OCI-LY1 (cell line): ENCODE data around the gene AMPD3.

Experiments used
- H2AFZ ChIP-seq: fragments of 200-600 bp; sonication (generic), shearing (Covaris generic); 2 replicates; pipeline ENCODE4 v1.6.0; 2014; ENCODE audit warnings: antibody characterized with exemption, mild to moderate bottlenecking, low read length
- H3F3A ChIP-seq: fragments of 200-600 bp; sonication (generic), shearing (Covaris generic); 2 replicates; pipeline ENCODE4 v1.6.0; 2014; ENCODE audit warnings: mild to moderate bottlenecking, antibody characterized with exemption, low read length, moderate library complexity; ENCODE audit not compliant: insufficient read depth
- H3K27ac ChIP-seq: fragments of 200-600 bp; sonication (generic); 2 replicates; pipeline ENCODE4 v1.5.1; 2014; ENCODE audit warnings: low read length, mixed run types, mild to moderate bottlenecking, low read depth; ENCODE audit not compliant: poor library complexity, severe bottlenecking
- H3K27me3 ChIP-seq: fragments of 200-600 bp; sonication (generic); 2 replicates; pipeline ENCODE4 v1.6.0; 2014; ENCODE audit warnings: antibody characterized with exemption, mild to moderate bottlenecking, low read length, moderate library complexity; ENCODE audit not compliant: insufficient read depth
- H3K36me3 ChIP-seq: fragments of 200-600 bp; sonication (generic); 2 replicates; pipeline ENCODE4 v1.6.1; 2014; ENCODE audit warnings: mild to moderate bottlenecking, antibody characterized with exemption, low read length, moderate library complexity, mixed read lengths; ENCODE audit not compliant: insufficient read depth
- H3K4me1 ChIP-seq: fragments of 200-600 bp; sonication (generic); 2 replicates; pipeline ENCODE4 v1.5.1; 2014; ENCODE audit warnings: mild to moderate bottlenecking, low read length, moderate library complexity; ENCODE audit not compliant: insufficient read depth, severe bottlenecking
- H3K4me2 ChIP-seq: fragments of 200-600 bp; sonication (generic), shearing (Covaris generic); 2 replicates; pipeline ENCODE4 v1.6.1; 2014; ENCODE audit warnings: low read length
- H3K4me3 ChIP-seq: fragments of 200-600 bp; sonication (generic); 2 replicates; pipeline ENCODE4 v1.5.1; 2014; ENCODE audit warnings: low read length, low read depth, mild to moderate bottlenecking, mixed read lengths; ENCODE audit not compliant: poor library complexity, severe bottlenecking
- H3K79me2 ChIP-seq: fragments of 200-600 bp; shearing (Covaris generic); 2 replicates; pipeline ENCODE4 v1.6.1; 2016; ENCODE audit warnings: mixed run types, low read length, mixed read lengths; ENCODE audit not compliant: insufficient read depth
- H3K9ac ChIP-seq: fragments of 200-600 bp; sonication (generic), shearing (Covaris generic); 2 replicates; pipeline ENCODE4 v1.6.1; 2014; ENCODE audit warnings: mild to moderate bottlenecking, low read length, mixed read lengths
- H3K9me2 ChIP-seq: fragments of 200-600 bp; sonication (generic), shearing (Covaris generic); 2 replicates; pipeline ENCODE4 v1.6.1; 2014; ENCODE audit warnings: low read depth, mild to moderate bottlenecking, low read length, mixed read lengths
- H3K9me3 ChIP-seq: fragments of 200-600 bp; shearing (Covaris generic); 2 replicates; pipeline ENCODE4 v1.6.1; 2014; ENCODE audit warnings: low read length, mixed read lengths
- H4K20me1 ChIP-seq: fragments of 200-600 bp; sonication (generic), shearing (Covaris generic); 2 replicates; pipeline ENCODE4 v1.6.0; 2016; ENCODE audit warnings: mild to moderate bottlenecking, low read length; ENCODE audit not compliant: insufficient read depth
- EZH2 ChIP-seq: fragments of 200-600 bp; sonication (generic), shearing (Covaris generic); IDR thresholded peaks from 2 replicates; pipeline ENCODE4 v1.8.0; 2017; ENCODE audit warnings: borderline replicate concordance, mixed run types, mild to moderate bottlenecking, antibody characterized with exemption, low read length, moderate library complexity, mixed read lengths
- TF ChIP-seq, protein P1 (sequence below): fragments of 200-600 bp; sonication (generic), shearing (Covaris generic); IDR thresholded peaks from 2 replicates; pipeline ENCODE4 v1.5.1; 2017; ENCODE audit warnings: mild to moderate bottlenecking, antibody characterized with exemption, low read length, moderate library complexity, mixed read lengths

AMPD3 gene

DNA sequence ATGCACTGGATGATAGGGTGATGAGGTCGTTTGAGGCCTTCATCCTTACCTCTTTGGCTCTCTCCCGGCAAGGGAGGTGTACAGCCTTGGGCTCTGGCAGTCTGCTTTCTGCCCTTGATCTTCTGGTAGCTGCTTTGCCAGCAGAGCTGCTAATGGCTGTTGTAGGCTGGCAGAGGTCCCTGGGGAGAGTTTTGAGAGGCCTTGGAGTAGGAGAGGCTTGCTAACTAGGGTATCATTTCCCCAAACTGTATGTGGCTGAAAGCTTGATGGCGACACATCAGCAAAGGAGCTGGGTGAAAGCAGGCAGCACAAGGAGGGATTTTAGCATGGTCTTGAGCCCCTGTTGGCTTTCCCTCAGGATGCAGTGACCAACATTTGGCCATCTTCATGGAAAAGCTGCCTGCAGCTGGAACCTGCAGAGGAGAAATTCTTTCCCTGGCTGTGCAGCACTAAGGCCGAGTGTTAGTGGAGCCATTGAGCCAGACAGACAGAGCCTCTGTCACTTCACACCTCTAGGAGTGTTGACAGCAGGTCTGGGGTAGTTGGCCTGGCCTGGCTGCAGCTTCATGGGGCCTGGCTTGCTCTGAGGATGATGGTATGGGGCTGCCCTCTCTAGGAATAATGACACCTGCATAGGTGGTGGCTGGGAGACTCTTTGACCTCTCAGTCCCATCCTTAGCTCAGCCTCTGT is 3.5 kb upstream of the AMPD3 start:
- no peaks in the 10 kb centered on the region for H3K9me3 ChIP-seq
- TF ChIP-seq, protein P1, sequence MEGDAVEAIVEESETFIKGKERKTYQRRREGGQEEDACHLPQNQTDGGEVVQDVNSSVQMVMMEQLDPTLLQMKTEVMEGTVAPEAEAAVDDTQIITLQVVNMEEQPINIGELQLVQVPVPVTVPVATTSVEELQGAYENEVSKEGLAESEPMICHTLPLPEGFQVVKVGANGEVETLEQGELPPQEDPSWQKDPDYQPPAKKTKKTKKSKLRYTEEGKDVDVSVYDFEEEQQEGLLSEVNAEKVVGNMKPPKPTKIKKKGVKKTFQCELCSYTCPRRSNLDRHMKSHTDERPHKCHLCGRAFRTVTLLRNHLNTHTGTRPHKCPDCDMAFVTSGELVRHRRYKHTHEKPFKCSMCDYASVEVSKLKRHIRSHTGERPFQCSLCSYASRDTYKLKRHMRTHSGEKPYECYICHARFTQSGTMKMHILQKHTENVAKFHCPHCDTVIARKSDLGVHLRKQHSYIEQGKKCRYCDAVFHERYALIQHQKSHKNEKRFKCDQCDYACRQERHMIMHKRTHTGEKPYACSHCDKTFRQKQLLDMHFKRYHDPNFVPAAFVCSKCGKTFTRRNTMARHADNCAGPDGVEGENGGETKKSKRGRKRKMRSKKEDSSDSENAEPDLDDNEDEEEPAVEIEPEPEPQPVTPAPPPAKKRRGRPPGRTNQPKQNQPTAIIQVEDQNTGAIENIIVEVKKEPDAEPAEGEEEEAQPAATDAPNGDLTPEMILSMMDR: no peak
- no peak for TF ChIP-seq EZH2
- no peaks in the 10 kb centered on the region for H3F3A ChIP-seq
- H3K36me3 ChIP-seq: no peaks in the 10 kb centered on the region
- peak overlapping the region; percentile 50 for H3K4me3 ChIP-seq
- H3K9ac ChIP-seq: no peak overlapping the region
- H3K9me2 ChIP-seq: no peaks in the 10 kb centered on the region
- H3K27me3 ChIP-seq: no peaks in the 10 kb centered on the region; the same call in 1 of the 2 replicates
- H3K79me2 ChIP-seq: no peaks in the 10 kb centered on the region
- peaks cover 41% of the 10 kb centered on the region for H3K4me1 ChIP-seq
- peak overlapping the region; percentile 65; the same call in 1 of the 2 replicates for H3K4me2 ChIP-seq
- no peak overlapping the region for H3K27ac ChIP-seq
- no peak overlapping the region for H2AFZ ChIP-seq
- H4K20me1 ChIP-seq: no peaks in the 10 kb centered on the region

DNA sequence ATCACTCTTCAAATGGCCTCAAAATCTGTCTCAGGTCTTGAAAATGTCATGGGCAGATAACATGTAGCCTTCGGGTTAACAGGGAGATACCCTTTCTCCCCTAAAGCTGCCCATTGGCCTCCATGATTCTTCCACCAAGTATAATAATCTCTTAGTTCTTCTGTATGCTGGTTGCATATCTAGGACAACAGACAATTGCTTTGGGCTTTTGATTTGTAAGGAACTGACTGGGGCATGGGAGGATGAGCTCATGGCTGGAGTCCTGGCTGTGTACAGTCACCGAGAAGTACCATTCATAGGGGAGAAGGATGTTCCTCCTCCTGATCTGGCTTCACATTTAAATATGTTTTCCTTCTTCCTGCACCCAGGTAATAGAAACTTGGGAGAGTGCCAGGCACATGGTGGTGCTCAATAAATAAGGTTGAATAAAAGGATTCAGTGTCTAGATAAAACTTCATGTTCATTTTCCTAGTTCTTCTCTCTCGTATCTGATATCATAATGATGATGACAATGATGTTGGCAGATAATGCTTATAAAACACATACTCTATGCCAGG is 2.8 kb upstream of the AMPD3 start:
- no peaks in the 10 kb centered on the region; the same call in 1 of the 2 replicates for H3K27me3 ChIP-seq
- no peaks in the 10 kb centered on the region for H3K9me3 ChIP-seq
- no peak overlapping the region for H3K4me3 ChIP-seq
- H3K79me2 ChIP-seq: 0 out of 2 replicates have a peak, but pooled peaks cover 2% of the 10 kb centered on the region
- H2AFZ ChIP-seq: no peak overlapping the region
- no peak for TF ChIP-seq EZH2
- TF ChIP-seq, protein P1: no peak
- H3K4me2 ChIP-seq: no peak overlapping the region
- no peaks in the 10 kb centered on the region for H3F3A ChIP-seq
- peaks cover 49% of the 10 kb centered on the region for H3K4me1 ChIP-seq
- H3K36me3 ChIP-seq: no peaks in the 10 kb centered on the region
- H4K20me1 ChIP-seq: no peaks in the 10 kb centered on the region
- H3K27ac ChIP-seq: no peak overlapping the region
- H3K9ac ChIP-seq: no peak overlapping the region
- no peaks in the 10 kb centered on the region for H3K9me2 ChIP-seq

DNA sequence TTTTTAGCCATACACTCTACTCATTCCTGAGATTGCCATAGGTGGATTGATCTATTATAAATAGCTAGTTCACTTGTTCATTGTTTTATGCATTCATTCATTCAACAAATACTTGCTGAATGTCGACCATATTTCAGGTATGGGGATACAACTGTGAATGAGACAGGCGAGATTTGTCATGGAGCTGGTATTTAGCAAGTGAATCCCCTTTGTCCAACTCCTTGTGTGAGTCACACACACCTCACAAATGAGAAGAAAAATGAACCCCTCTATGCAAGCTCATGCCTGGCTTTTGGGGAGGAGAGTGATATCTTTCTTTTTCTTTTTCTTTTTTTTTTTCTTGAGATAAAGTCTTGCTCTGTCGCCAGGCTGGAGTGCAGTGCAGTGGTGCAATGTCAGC is 1.8 kb upstream of the AMPD3 start:
- H3K9me2 ChIP-seq: no peaks in the 10 kb centered on the region
- peaks cover 11% of the 10 kb centered on the region; the same call in 1 of the 2 replicates for H3K79me2 ChIP-seq
- no peak overlapping the region for H3K4me2 ChIP-seq
- H3K27ac ChIP-seq: no peak overlapping the region
- H3K4me1 ChIP-seq: peaks cover 58% of the 10 kb centered on the region
- no peaks in the 10 kb centered on the region; the same call in 1 of the 2 replicates for H3K27me3 ChIP-seq
- no peaks in the 10 kb centered on the region for H3K36me3 ChIP-seq
- no peaks in the 10 kb centered on the region for H4K20me1 ChIP-seq
- no peak for TF ChIP-seq EZH2
- TF ChIP-seq, protein P1: no peak
- no peak overlapping the region for H3K9ac ChIP-seq
- H2AFZ ChIP-seq: no peak overlapping the region
- H3K4me3 ChIP-seq: no peak overlapping the region
- no peaks in the 10 kb centered on the region for H3F3A ChIP-seq
- no peaks in the 10 kb centered on the region for H3K9me3 ChIP-seq
